GM12892 (cell line): ENCODE data around the gene LDLRAD4.

Source experiments
- POLR2A ChIP-seq: IDR thresholded peaks from 2 replicates; pipeline ENCODE4 v1.6.1; 2011; ENCODE audit warnings: low read depth, low read length, control low read depth
- POLR2AphosphoS5 ChIP-seq: IDR thresholded peaks from 2 replicates; pipeline ENCODE4 v1.6.1; 2011; ENCODE audit warnings: low read depth, low read length, control low read depth
- TAF1 ChIP-seq: IDR thresholded peaks from 2 replicates; pipeline ENCODE4 v1.6.1; 2011; ENCODE audit warnings: low read depth, mild to moderate bottlenecking, control low read depth, low read length, borderline replicate concordance

GRCh38 chr18:13429016-13429415, 210.5 kb downstream of the LDLRAD4 start:
- TF ChIP-seq POLR2A (no peak), TAF1 (no peak), POLR2AphosphoS5 (no peak)
